Measurements from ENCODE around the gene TTLL10. TPM values are rescaled to one million over a fixed set of nuclear protein-coding genes. Genes with fewer than 3 reads are reported as not detected.

TTLL10 gene
- total and polyA plus RNA-seq, 2 of the 8 experiments (the other 6 are each of a cell fraction or from before 2014, with no cell fraction given) = 1.1 to 1.7 TPM

DNA sequence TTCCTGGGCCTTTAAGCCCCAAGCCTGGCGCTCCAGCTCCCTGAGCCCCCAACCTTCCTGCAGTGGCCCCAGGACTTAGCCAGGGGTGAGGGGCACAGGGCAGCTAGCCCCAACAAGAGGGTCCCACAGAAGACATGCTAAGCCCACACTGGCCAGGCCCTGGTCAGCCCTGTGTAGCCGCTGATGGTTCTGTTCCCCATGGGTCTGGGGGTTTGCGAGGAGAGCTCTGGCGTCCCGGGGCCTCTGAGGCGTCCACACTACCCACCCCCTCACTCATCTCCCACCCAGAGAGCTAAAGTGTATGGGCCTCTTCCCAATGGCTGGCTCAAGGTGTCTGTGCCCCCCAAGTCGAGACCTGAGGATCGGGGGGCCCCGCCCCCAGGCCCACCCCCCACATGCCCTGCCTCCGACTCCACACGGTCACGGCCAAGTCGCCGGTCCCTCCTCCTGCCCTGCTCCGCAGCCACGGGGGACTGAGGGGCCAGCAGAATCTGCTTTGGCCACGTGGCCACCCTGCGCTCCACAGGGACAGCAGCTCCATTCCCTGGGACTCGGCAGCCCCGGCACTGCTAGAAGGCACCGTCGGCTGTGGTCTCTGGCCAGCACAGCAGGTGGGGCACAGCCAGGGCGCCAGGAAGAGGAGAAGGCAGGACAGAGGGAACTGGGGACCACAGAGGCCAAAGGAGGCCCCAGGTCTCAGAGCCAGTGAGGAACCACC lies 24.9 kb downstream of the TTLL10 start:
- H3K56ac ChIP-seq (replicated peaks; ENCODE audit: insufficient read length, low read depth, low read length) = no peak overlapping the region
- H3K14ac ChIP-seq (ENCODE audit: insufficient read length) = no peak overlapping the region
- ChIA-PET POLR2A (ENCODE audit: partially characterized antibody) (interaction anchor here (0.8 kb wide), 1 partner anchor 31 kb away, joined by 3 read pairs; no protein-coding TSS in a partner anchor), CTCF (ENCODE audit: partially characterized antibody) (interaction anchor here (0.6 to 1.2 kb wide), 5 partner anchors 45 to 281 kb away, joined by 3 to 7 read pairs (median 4); no protein-coding TSS in a partner anchor)
- no peak overlapping the region for H3K23ac ChIP-seq (ENCODE audit: insufficient read length)
- H2BK5ac ChIP-seq (ENCODE audit: low read depth, low read length) = no peak overlapping the region
- no peak overlapping the region for H3K4ac ChIP-seq (replicated peaks; ENCODE audit: insufficient read length, low read depth, low read length)
- H2BK20ac ChIP-seq (ENCODE audit: low read length) = no peak overlapping the region
- H4K5ac ChIP-seq (ENCODE audit: insufficient read length, low read depth, low read length) = no peak overlapping the region
- no peak for FAIRE-seq
- H4K20me1 ChIP-seq (replicated peaks in 1 of 2; ENCODE audit: control insufficient read depth in 1 of 2, insufficient read depth in 2 of 2, low read length in 2 of 2) = no peaks in the 10 kb centered on the region
- 91% methylated on average over 17 of the region's 23 CpGs; no CpG with 5 or more reads in 1 of the 2 experiments for WGBS, 2 experiments (ENCODE audit: extremely low coverage in 1 of 2, insufficient coverage in 1 of 2, insufficient read length in 1 of 2, insufficient replicate concordance in 2 of 2, low coverage in 1 of 2, low lambda C conversion rate in 2 of 2, missing lambda C conversion rate in 1 of 2)
- H3K79me2 ChIP-seq (ENCODE audit: control insufficient read depth in 1 of 2, insufficient read depth in 2 of 2, low read length in 2 of 2) = no peaks in the 10 kb centered on the region
- H4K91ac ChIP-seq (replicated peaks; ENCODE audit: insufficient read length, low read length) = no peak overlapping the region
- no peaks in the 10 kb centered on the region; a peak in 2 of 4 replicates for H3K9me3 ChIP-seq (ENCODE audit: insufficient read depth in 2 of 2, low read depth in 1 of 2, low read length in 1 of 2)
- H2BK120ac ChIP-seq (replicated peaks; ENCODE audit: low read depth, low read length) = no peak overlapping the region
- no peak overlapping the region for H3K18ac ChIP-seq (ENCODE audit: extremely low read depth, low read length)
- peak in 1 of 2 experiments; percentile 44 for DNase-seq (ENCODE audit: low read depth in 1 of 2, low spot score in 2 of 2)
- H3K79me1 ChIP-seq (ENCODE audit: low read depth, low read length) = no peaks in the 10 kb centered on the region
- H2BK12ac ChIP-seq (ENCODE audit: low read depth, low read length) = peak overlapping the region; percentile 39; the same call in 1 of the 2 replicates
- no peak overlapping the region for H2AFZ ChIP-seq (ENCODE audit: low read length)
- H2BK15ac ChIP-seq (ENCODE audit: low read length) = no peak overlapping the region
- H2AK5ac ChIP-seq (ENCODE audit: low read depth, low read length) = no peak overlapping the region
- H3K23me2 ChIP-seq (ENCODE audit: low read depth, low read length) = no peaks in the 10 kb centered on the region; the same call in 1 of the 2 replicates
- no peaks in the 10 kb centered on the region for H3K36me3 ChIP-seq (ENCODE audit: control insufficient read depth in 2 of 4, insufficient read depth in 4 of 4, low read length in 3 of 4)
- peaks cover 0 to 3% (median 3%) of the 10 kb centered on the region in 4 experiments; a peak in 4 of 7 replicates for H3K27me3 ChIP-seq (replicated peaks in 1 of 4; ENCODE audit: control insufficient read depth in 3 of 4, extremely low read depth in 1 of 4, insufficient read depth in 3 of 4, low read length in 3 of 4)
- peaks cover 0 to 4% (median under 1%) of the 10 kb centered on the region in 4 experiments; a peak in 4 of 7 replicates for H3K4me1 ChIP-seq (replicated peaks in 1 of 4; ENCODE audit: control insufficient read depth in 3 of 4, insufficient read depth in 4 of 4, low read length in 3 of 4)
- peak overlapping the region; percentile 79; the same call in 1 of the 2 replicates for H4K8ac ChIP-seq (ENCODE audit: extremely low read depth, insufficient read depth, low read length)
- H3K27ac ChIP-seq (ENCODE audit: low read depth, low read length) = no peak overlapping the region
- H3K4me2 ChIP-seq (ENCODE audit: insufficient read depth in 1 of 2, low read depth in 2 of 2, low read length in 2 of 2) = no peak overlapping the region
- no peak overlapping the region for H3K9ac ChIP-seq (replicated peaks in 1 of 4; ENCODE audit: extremely low read depth in 1 of 4, low read depth in 3 of 4, low read length in 3 of 4)
- H3K4me3 ChIP-seq (ENCODE audit: extremely low read depth in 1 of 4, insufficient read depth in 2 of 4, low read depth in 3 of 4, low read length in 4 of 4) = no peak overlapping the region
- TF ChIP-seq, protein P1, sequence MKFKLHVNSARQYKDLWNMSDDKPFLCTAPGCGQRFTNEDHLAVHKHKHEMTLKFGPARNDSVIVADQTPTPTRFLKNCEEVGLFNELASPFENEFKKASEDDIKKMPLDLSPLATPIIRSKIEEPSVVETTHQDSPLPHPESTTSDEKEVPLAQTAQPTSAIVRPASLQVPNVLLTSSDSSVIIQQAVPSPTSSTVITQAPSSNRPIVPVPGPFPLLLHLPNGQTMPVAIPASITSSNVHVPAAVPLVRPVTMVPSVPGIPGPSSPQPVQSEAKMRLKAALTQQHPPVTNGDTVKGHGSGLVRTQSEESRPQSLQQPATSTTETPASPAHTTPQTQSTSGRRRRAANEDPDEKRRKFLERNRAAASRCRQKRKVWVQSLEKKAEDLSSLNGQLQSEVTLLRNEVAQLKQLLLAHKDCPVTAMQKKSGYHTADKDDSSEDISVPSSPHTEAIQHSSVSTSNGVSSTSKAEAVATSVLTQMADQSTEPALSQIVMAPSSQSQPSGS (IDR thresholded peaks at IDR 0.05; ENCODE audit: low read length) = no peak
- TF ChIP-seq CBX5 (IDR thresholded peaks at IDR 0.05; ENCODE audit: low read depth, low read length) (no peak), BRCA1 (IDR thresholded peaks at IDR 0.05; ENCODE audit: low read depth, low read length) (no peak), CTBP2 (IDR thresholded peaks at IDR 0.05; ENCODE audit: borderline replicate concordance, insufficient read depth, insufficient read length, low read length) (no peak), MAFK (IDR thresholded peaks at IDR 0.05; ENCODE audit: low read depth, low read length) (no peak), KDM1A (IDR thresholded peaks at IDR 0.05; ENCODE audit: borderline replicate concordance, low read length) (no peak), POLR2A (IDR thresholded peaks at IDR 0.05; ENCODE audit: control extremely low read depth in 1 of 2, low read depth in 2 of 2, low read length in 2 of 2) (no peak)
- TF ChIP-seq, protein P2, sequence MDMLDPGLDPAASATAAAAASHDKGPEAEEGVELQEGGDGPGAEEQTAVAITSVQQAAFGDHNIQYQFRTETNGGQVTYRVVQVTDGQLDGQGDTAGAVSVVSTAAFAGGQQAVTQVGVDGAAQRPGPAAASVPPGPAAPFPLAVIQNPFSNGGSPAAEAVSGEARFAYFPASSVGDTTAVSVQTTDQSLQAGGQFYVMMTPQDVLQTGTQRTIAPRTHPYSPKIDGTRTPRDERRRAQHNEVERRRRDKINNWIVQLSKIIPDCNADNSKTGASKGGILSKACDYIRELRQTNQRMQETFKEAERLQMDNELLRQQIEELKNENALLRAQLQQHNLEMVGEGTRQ (IDR thresholded peaks at IDR 0.05; ENCODE audit: low read length) = no peak

Data from H1 (cell line).